HG03064 (cell line): ENCODE data around the gene UIMC1.
"Not testable (repeated sequence)": the region's sequence is repeated elsewhere in the genome, so short reads cannot be mapped to it uniquely, and the experiment has no call there.

ENCODE experiments used
- ATAC-seq: cut with Tn5 transposase; IDR thresholded peaks from one replicate; pipeline ENCODE4 v1.9.1; 2021; ENCODE audit warnings: low read depth; ENCODE audit not compliant: unreplicated experiment

UIMC1 gene

GRCh38 chr5:177010153-177010552, 3.6 kb upstream of the UIMC1 start:
- ATAC-seq = no peak

- no peak for ATAC-seq
Observed at GRCh38 chr5:177008716-177009115, 2.1 kb upstream of the UIMC1 start.

GRCh38 chr5:177005619-177006264, 837 bp downstream of the UIMC1 start:
- ATAC-seq = peak; percentile 46

GRCh38 chr5:177004961-177005360, 1.6 kb downstream of the UIMC1 start:
- ATAC-seq = no peak

- no peak for ATAC-seq
Observed at GRCh38 chr5:177003649-177004048, 2.9 kb downstream of the UIMC1 start.

- not testable (repeated sequence) for ATAC-seq
Observed at GRCh38 chr5:176999526-176999925, 7.1 kb downstream of the UIMC1 start.

- no peak for ATAC-seq
Observed at GRCh38 chr5:176998828-176999227, 7.8 kb downstream of the UIMC1 start.

- no peak for ATAC-seq
Observed at GRCh38 chr5:176996780-176997179, 9.8 kb downstream of the UIMC1 start.

GRCh38 chr5:176995896-176996767, 10.4 kb downstream of the UIMC1 start:
- ATAC-seq = no peak

GRCh38 chr5:176995122-176995490, 11.5 kb downstream of the UIMC1 start:
- ATAC-seq = no peak

GRCh38 chr5:176994460-176995121, 12.0 kb downstream of the UIMC1 start:
- ATAC-seq = no peak

GRCh38 chr5:176993081-176993480, 13.5 kb downstream of the UIMC1 start:
- ATAC-seq = not testable (repeated sequence)

GRCh38 chr5:176987583-176987982, 19.0 kb downstream of the UIMC1 start:
- no peak for ATAC-seq

GRCh38 chr5:176986280-176986679, 20.3 kb downstream of the UIMC1 start:
- ATAC-seq = no peak

GRCh38 chr5:176985516-176985915, 21.1 kb downstream of the UIMC1 start:
- no peak for ATAC-seq

GRCh38 chr5:176984176-176984575, 22.4 kb downstream of the UIMC1 start:
- ATAC-seq = not testable (repeated sequence)

GRCh38 chr5:176983593-176983992, 23.0 kb downstream of the UIMC1 start:
- ATAC-seq = not testable (repeated sequence)

- ATAC-seq = not testable (repeated sequence)
Observed at GRCh38 chr5:176983112-176983511, 23.5 kb downstream of the UIMC1 start.

GRCh38 chr5:176980818-176981217, 25.8 kb downstream of the UIMC1 start:
- no peak for ATAC-seq

GRCh38 chr5:176979669-176980068, 26.9 kb downstream of the UIMC1 start:
- ATAC-seq = no peak

- no peak for ATAC-seq
Observed at GRCh38 chr5:176965633-176966032, 40.9 kb downstream of the UIMC1 start.
